H1 (cell line): ENCODE data around the gene VPS50. TPM values are rescaled to one million over a fixed set of nuclear protein-coding genes. Genes with fewer than 3 reads are reported as not detected.

Experiments used
- CTCF ChIA-PET: fragments of 300-600 bp; sonication (Branson Sonifier 250); formaldehyde crosslinking; loops from one replicate; lab custom pipeline; 2021; ENCODE audit not compliant: partially characterized antibody; lab: Charles Lee
- POLR2A ChIA-PET: fragments of 300-600 bp; sonication (Branson Sonifier 250); formaldehyde crosslinking; loops from one replicate; lab custom pipeline; 2021; ENCODE audit warnings: inconsistent platforms; ENCODE audit not compliant: partially characterized antibody; lab: Charles Lee
- DNase-seq, 2 experiments: peaks; one replicate each; pipeline versions ENCODE4 v3.0.0 to v3.0.0-alpha.2; 2010 to 2022; ENCODE audit warnings: low spot score in 2 of 2, low read depth in 1 of 2, mixed read lengths in 1 of 2
- FAIRE-seq: peaks from 2 replicates; lab custom pipeline; 2011; peaks lifted over from hg19 to GRCh38; lab: Jason Lieb, UNC
- H2AFZ ChIP-seq: 2 replicates; pipeline ENCODE4 v1.8.1; 2012; ENCODE audit warnings: low read length, inconsistent platforms
- H2AK5ac ChIP-seq: 2 replicates; pipeline ENCODE4 v1.6.1; 2013; ENCODE audit warnings: low read depth, low read length
- H2BK120ac ChIP-seq: replicated peaks from 2 replicates; pipeline ENCODE3; 2013; ENCODE audit warnings: low read depth, low read length, inconsistent platforms
- H2BK12ac ChIP-seq: 2 replicates; pipeline ENCODE4 v1.6.1; 2013; ENCODE audit warnings: low read depth, low read length
- H2BK15ac ChIP-seq: 2 replicates; pipeline ENCODE4 v1.6.1; 2013; ENCODE audit warnings: low read length
- H2BK20ac ChIP-seq: 2 replicates; pipeline ENCODE4 v1.6.1; 2013; ENCODE audit warnings: low read length
- H2BK5ac ChIP-seq: 2 replicates; pipeline ENCODE4 v1.6.1; 2013; ENCODE audit warnings: low read depth, low read length
- H3K14ac ChIP-seq: 2 replicates; pipeline ENCODE4 v1.6.1; 2013; ENCODE audit warnings: inconsistent platforms; ENCODE audit not compliant: insufficient read length
- H3K18ac ChIP-seq: 2 replicates; pipeline ENCODE4 v1.6.1; 2013; ENCODE audit warnings: low read length; ENCODE audit errors: extremely low read depth
- H3K23ac ChIP-seq: 2 replicates; pipeline ENCODE4 v1.6.1; 2013; ENCODE audit warnings: inconsistent platforms; ENCODE audit not compliant: insufficient read length
- H3K23me2 ChIP-seq: 2 replicates; pipeline ENCODE4 v1.6.1; 2013; ENCODE audit warnings: low read depth, low read length
- H3K27ac ChIP-seq: 2 replicates; pipeline ENCODE4 v1.6.1; 2011; ENCODE audit warnings: low read depth, low read length, inconsistent platforms
- H3K27me3 ChIP-seq, 4 experiments: replicated peaks in 1 of 4; 1 replicate in 1 of 4; 2 replicates in 3 of 4; pipeline versions ENCODE4 v1.6.1 to v1.8.1; 2011 to 2013; ENCODE audit warnings: low read length in 3 of 4, mild to moderate bottlenecking in 3 of 4, inconsistent platforms in 2 of 4, mixed read lengths in 2 of 4, moderate library complexity in 1 of 4; ENCODE audit not compliant: control insufficient read depth in 3 of 4, insufficient read depth in 3 of 4; ENCODE audit errors: extremely low read depth in 1 of 4
- H3K36me3 ChIP-seq, 4 experiments: 2 replicates each; pipeline versions ENCODE4 v1.6.1 to v1.8.1; 2011 to 2013; ENCODE audit warnings: mild to moderate bottlenecking in 4 of 4, low read length in 3 of 4, moderate library complexity in 2 of 4, control low read depth in 1 of 4, inconsistent platforms in 1 of 4; ENCODE audit not compliant: insufficient read depth in 4 of 4, control insufficient read depth in 2 of 4
- H3K4ac ChIP-seq: replicated peaks from 2 replicates; pipeline ENCODE3; 2013; ENCODE audit warnings: low read length, low read depth, mixed read lengths, inconsistent platforms; ENCODE audit not compliant: insufficient read length
- H3K4me1 ChIP-seq, 4 experiments: replicated peaks in 1 of 4; 1 replicate in 1 of 4; 2 replicates in 3 of 4; pipeline versions ENCODE4 v1.6.1 to v1.8.1; 2011 to 2013; ENCODE audit warnings: low read length in 3 of 4, inconsistent platforms in 2 of 4, mixed read lengths in 1 of 4; ENCODE audit not compliant: insufficient read depth in 4 of 4, control insufficient read depth in 3 of 4
- H3K4me2 ChIP-seq, 2 experiments: 2 replicates each; pipeline versions ENCODE4 v1.6.1 to v1.8.1; 2011 to 2013; ENCODE audit warnings: low read depth in 2 of 2, low read length in 2 of 2, control low read depth in 1 of 2, inconsistent platforms in 1 of 2, mild to moderate bottlenecking in 1 of 2; ENCODE audit not compliant: insufficient read depth in 1 of 2
- H3K4me3 ChIP-seq, 4 experiments: fragments of 200-600, 300-600 bp in 1 of 4; sonication (generic), shearing (Covaris generic), sonication (Bioruptor Twin) in 1 of 4; 2 replicates each; pipeline versions ENCODE4 v1.5.1 to v1.8.1; 2011 to 2016; ENCODE audit warnings: low read length in 4 of 4, low read depth in 3 of 4, control low read depth in 2 of 4, inconsistent platforms in 2 of 4, mild to moderate bottlenecking in 2 of 4, mixed read lengths in 1 of 4, moderate library complexity in 1 of 4; ENCODE audit not compliant: insufficient read depth in 2 of 4; ENCODE audit errors: extremely low read depth in 1 of 4
- H3K56ac ChIP-seq: replicated peaks from 2 replicates; pipeline ENCODE3; 2013; ENCODE audit warnings: low read depth, mild to moderate bottlenecking, mixed read lengths, low read length, inconsistent platforms; ENCODE audit not compliant: insufficient read length
- H3K79me1 ChIP-seq: 2 replicates; pipeline ENCODE4 v1.6.1; 2013; ENCODE audit warnings: low read depth, low read length, control low read depth
- H3K79me2 ChIP-seq, 2 experiments: 2 replicates each; pipeline versions ENCODE4 v1.6.1 to v1.8.1; 2012 to 2013; ENCODE audit warnings: low read length in 2 of 2, mild to moderate bottlenecking in 2 of 2, inconsistent platforms in 1 of 2; ENCODE audit not compliant: insufficient read depth in 2 of 2, control insufficient read depth in 1 of 2
- H3K9ac ChIP-seq, 4 experiments: replicated peaks in 1 of 4; 1 replicate in 1 of 4; 2 replicates in 3 of 4; pipeline versions ENCODE4 v1.6.1 to v1.8.1; 2011 to 2013; ENCODE audit warnings: low read depth in 3 of 4, low read length in 3 of 4, control low read depth in 2 of 4, mild to moderate bottlenecking in 2 of 4, moderate library complexity in 2 of 4, inconsistent platforms in 1 of 4; ENCODE audit errors: extremely low read depth in 1 of 4
- H3K9me3 ChIP-seq, 2 experiments: 2 replicates each; pipeline versions ENCODE4 v1.6.1 to v1.8.1; 2012 to 2013; ENCODE audit warnings: mild to moderate bottlenecking in 2 of 2, moderate library complexity in 2 of 2, control low read depth in 1 of 2, inconsistent platforms in 1 of 2, low read depth in 1 of 2, low read length in 1 of 2, mixed read lengths in 1 of 2; ENCODE audit not compliant: insufficient read depth in 2 of 2
- H4K20me1 ChIP-seq, 2 experiments: replicated peaks in 1 of 2; 2 replicates each; pipeline versions ENCODE3 to v1.8.1; 2011 to 2013; ENCODE audit warnings: inconsistent platforms in 2 of 2, low read length in 2 of 2, mild to moderate bottlenecking in 1 of 2; ENCODE audit not compliant: insufficient read depth in 2 of 2, control insufficient read depth in 1 of 2
- H4K5ac ChIP-seq: 2 replicates; pipeline ENCODE4 v1.6.1; 2013; ENCODE audit warnings: low read length, low read depth, mixed read lengths, inconsistent platforms; ENCODE audit not compliant: insufficient read length
- H4K8ac ChIP-seq: 2 replicates; pipeline ENCODE4 v1.8.0; 2013; ENCODE audit warnings: mild to moderate bottlenecking, moderate library complexity, low read length, inconsistent platforms; ENCODE audit not compliant: insufficient read depth; ENCODE audit errors: extremely low read depth
- H4K91ac ChIP-seq: replicated peaks from 2 replicates; pipeline ENCODE3; 2013; ENCODE audit warnings: low read length, mixed read lengths, inconsistent platforms; ENCODE audit not compliant: insufficient read length
- EP300 ChIP-seq, 2 experiments: IDR thresholded peaks; 1 replicate in 1 of 2; 2 replicates in 1 of 2; pipeline ENCODE4 v1.6.1; 2011 to 2012; ENCODE audit warnings: low read depth in 2 of 2, low read length in 2 of 2, mild to moderate bottlenecking in 2 of 2, borderline replicate concordance in 1 of 2, inconsistent platforms in 1 of 2, moderate library complexity in 1 of 2
- FOSL1 ChIP-seq: IDR thresholded peaks from 2 replicates; pipeline ENCODE4 v1.6.1; 2011; ENCODE audit warnings: mild to moderate bottlenecking, low read depth, low read length, moderate library complexity; ENCODE audit not compliant: insufficient read depth
- JUN ChIP-seq: IDR thresholded peaks from 2 replicates; pipeline ENCODE4 v1.6.1; 2011; ENCODE audit warnings: low read depth, mild to moderate bottlenecking, improper control_type of control experiment, low read length
- JUND ChIP-seq: IDR thresholded peaks from 2 replicates; pipeline ENCODE4 v1.6.1; 2011; ENCODE audit warnings: mild to moderate bottlenecking, improper control_type of control experiment, low read length
- POLR2A ChIP-seq, 2 experiments: IDR thresholded peaks; 1 replicate in 1 of 2; 2 replicates in 1 of 2; pipeline ENCODE4 v1.6.1; 2011; ENCODE audit warnings: low read depth in 2 of 2, low read length in 2 of 2, mild to moderate bottlenecking in 2 of 2; ENCODE audit errors: control extremely low read depth in 1 of 2
- RBBP5 ChIP-seq: IDR thresholded peaks from 2 replicates; pipeline ENCODE4 v1.7.1; 2012; ENCODE audit warnings: low read depth, mild to moderate bottlenecking, inconsistent platforms, low read length, moderate library complexity, borderline replicate concordance
- RFX5 ChIP-seq: IDR thresholded peaks from 2 replicates; pipeline ENCODE4 v1.6.1; 2011; ENCODE audit warnings: low read depth, low read length, improper control_type of control experiment, borderline replicate concordance
- RXRA ChIP-seq: IDR thresholded peaks from 2 replicates; pipeline ENCODE4 v1.6.1; 2011; ENCODE audit warnings: low read depth, mild to moderate bottlenecking, low read length, moderate library complexity; ENCODE audit not compliant: insufficient read depth
- SAP30 ChIP-seq: fragments of 300-600 bp; sonication (generic); IDR thresholded peaks from 2 replicates; pipeline ENCODE4 v1.7.1; 2012; ENCODE audit warnings: low read length, moderate library complexity, mild to moderate bottlenecking, inconsistent platforms; ENCODE audit not compliant: insufficient read depth, insufficient replicate concordance
- SIN3A ChIP-seq, 2 experiments: IDR thresholded peaks in 1 of 2; conservative IDR thresholded peaks in 1 of 2; 2 replicates each; pipeline ENCODE4 v1.6.1; 2011 to 2012; ENCODE audit warnings: low read length in 2 of 2, improper control_type of control experiment in 1 of 2, low read depth in 1 of 2, mild to moderate bottlenecking in 1 of 2
- SP1 ChIP-seq: IDR thresholded peaks from 2 replicates; pipeline ENCODE4 v1.6.1; 2011; ENCODE audit warnings: low read depth, low read length
- SP4 ChIP-seq: IDR thresholded peaks from 2 replicates; pipeline ENCODE4 v1.6.1; 2012; ENCODE audit warnings: low read length, inconsistent platforms
- TBP ChIP-seq: IDR thresholded peaks from 2 replicates; pipeline ENCODE4 v1.6.1; 2011; ENCODE audit warnings: low read depth, low read length, improper control_type of control experiment
- ZNF274 ChIP-seq: IDR thresholded peaks from 2 replicates; pipeline ENCODE4 v1.7.0; 2012; ENCODE audit warnings: low read length, borderline replicate concordance; ENCODE audit errors: extremely low read depth
- WGBS, 2 experiments: shearing (Covaris generic) in 1 of 2; methylation state at CpG; one replicate each; pipeline versions ENCODE4 v1.1.6 to v1.1.7; 2013 to 2015; ENCODE audit warnings: low lambda C conversion rate in 2 of 2, mixed read lengths in 2 of 2, inconsistent platforms in 1 of 2, low coverage in 1 of 2, missing lambda C conversion rate in 1 of 2; ENCODE audit not compliant: insufficient replicate concordance in 2 of 2, insufficient coverage in 1 of 2, insufficient read length in 1 of 2; ENCODE audit errors: extremely low coverage in 1 of 2, missing lambda C conversion rate in 1 of 2; 5-methylcytosine and 5-hydroxymethylcytosine counted together
- polyA plus RNA-seq, 7 experiments: library from polyadenylated mRNA; depleted of rRNA in 3 of 7; stranded (reverse) in 5 of 7; unstranded in 2 of 7; fragments of >200 nt in 5 of 7; fragments of 200-250 nt in 2 of 7; gene quantifications; 1 replicate in 5 of 7; 2 replicates in 1 of 7; 4 replicates in 1 of 7; pipeline versions ENCODE4 v1.2.1 to v1.2.3, GENCODE V29; 2011 to 2013; ENCODE audit warnings: missing spikeins in 2 of 7, mixed read lengths in 2 of 7
- total RNA-seq: library from RNA; stranded (reverse); fragmentation: NEBNext Ultra II Directional; extraction: Animal tissue kit (Norgen Biotek cat#: 25700); gene quantifications from 2 replicates; pipeline ENCODE4 v1.2.1, GENCODE V29; 2021
- TF ChIP-seq, protein P1 (sequence below): IDR thresholded peaks from 2 replicates; pipeline ENCODE4 v1.6.1; 2012; ENCODE audit warnings: inconsistent platforms

VPS50 gene
- total and polyA plus RNA-seq, 2 of the 8 experiments (the other 6 are each of a cell fraction or from before 2014, with no cell fraction given): 3.7 to 9.3 TPM

DNA sequence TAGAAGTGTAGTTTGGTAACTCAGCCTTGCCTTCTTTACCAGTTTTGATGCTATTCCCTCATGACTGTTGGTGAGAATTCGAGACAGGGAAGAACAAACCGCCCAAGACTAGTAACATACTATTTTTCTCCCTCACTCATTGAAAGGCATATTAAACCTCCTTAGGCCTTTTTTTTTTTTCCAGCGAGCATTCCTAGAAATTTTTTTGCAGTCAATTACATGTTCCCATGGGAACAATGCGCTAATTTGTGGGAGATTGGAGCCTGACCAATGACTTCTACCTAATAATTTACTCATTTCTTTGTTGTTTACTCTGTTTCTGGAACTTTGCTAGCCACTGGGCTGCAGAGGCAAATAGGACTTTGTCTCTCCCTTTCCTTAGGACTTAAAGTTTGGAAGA, 6.0 kb downstream of the VPS50 start:
- POLR2A ChIA-PET: no interaction called here
- H3K27ac ChIP-seq: no peak overlapping the region

More for the DNA sequence above, 6.0 kb downstream of the VPS50 start:
- no peak overlapping the region for H4K8ac ChIP-seq
- H3K9ac ChIP-seq: no peak overlapping the region
- H3K18ac ChIP-seq: no peak overlapping the region
- no peaks in the 10 kb centered on the region for H3K79me1 ChIP-seq
- DNase-seq: no peak
- no peaks in the 10 kb centered on the region for H3K27me3 ChIP-seq
- no peaks in the 10 kb centered on the region for H3K23me2 ChIP-seq
- no peaks in the 10 kb centered on the region for H3K9me3 ChIP-seq
- no peak overlapping the region for H4K91ac ChIP-seq
- H3K4me2 ChIP-seq: no peak overlapping the region
- no peak overlapping the region for H2BK12ac ChIP-seq
- H3K23ac ChIP-seq: no peak overlapping the region
- H4K20me1 ChIP-seq: no peaks in the 10 kb centered on the region
- TF ChIP-seq TBP (no peak), SP1 (no peak), FOSL1 (no peak), SAP30 (no peak), EP300 (IDR thresholded peaks at IDR 0.05; ENCODE audit: borderline replicate concordance in 1 of 2, low read depth in 2 of 2, low read length in 2 of 2) (no peak), SP4 (no peak), RBBP5 (no peak), POLR2A (IDR thresholded peaks at IDR 0.05; ENCODE audit: control extremely low read depth in 1 of 2, low read depth in 2 of 2, low read length in 2 of 2) (no peak), RXRA (no peak), JUND (no peak), ZNF274 (no peak), RFX5 (no peak), SIN3A (conservative IDR thresholded peaks at IDR 0.05 in 1 of 2, IDR thresholded peaks at IDR 0.05 in 1 of 2; ENCODE audit: low read depth in 1 of 2, low read length in 2 of 2) (no peak), JUN (no peak)
- TF ChIP-seq, protein P1, sequence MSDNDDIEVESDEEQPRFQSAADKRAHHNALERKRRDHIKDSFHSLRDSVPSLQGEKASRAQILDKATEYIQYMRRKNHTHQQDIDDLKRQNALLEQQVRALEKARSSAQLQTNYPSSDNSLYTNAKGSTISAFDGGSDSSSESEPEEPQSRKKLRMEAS: no peak
- TF ChIP-seq, all 59 proteins: peak for 0
- H3K36me3 ChIP-seq: no peaks in the 10 kb centered on the region
- H3K4me3 ChIP-seq: no peak overlapping the region
- no peak overlapping the region for H3K14ac ChIP-seq
- no peak overlapping the region for H2BK20ac ChIP-seq
- H3K4ac ChIP-seq: no peak overlapping the region
- H3K56ac ChIP-seq: no peak overlapping the region
- no peak overlapping the region for H2BK15ac ChIP-seq
- H2BK120ac ChIP-seq: no peak overlapping the region
- H2AFZ ChIP-seq: no peak overlapping the region
- CTCF ChIA-PET: no interaction called here
- H4K5ac ChIP-seq: no peak overlapping the region
- no peak overlapping the region for H2AK5ac ChIP-seq
- WGBS, 2 experiments: 91% methylated on average over 4 of the region's 4 CpGs; no CpG with 5 or more reads in 1 of the 2 experiments
- H3K79me2 ChIP-seq: peaks cover 0 to 16% of the 10 kb centered on the region in 2 experiments; a peak in 2 of 4 replicates
- FAIRE-seq: no peak
- H2BK5ac ChIP-seq: no peak overlapping the region
- peaks cover 0 to 3% (median 0%) of the 10 kb centered on the region in 4 experiments; a peak in 1 of 7 replicates for H3K4me1 ChIP-seq
